ENCODE measurements around the gene C19orf47.

C19orf47 gene, protein sequence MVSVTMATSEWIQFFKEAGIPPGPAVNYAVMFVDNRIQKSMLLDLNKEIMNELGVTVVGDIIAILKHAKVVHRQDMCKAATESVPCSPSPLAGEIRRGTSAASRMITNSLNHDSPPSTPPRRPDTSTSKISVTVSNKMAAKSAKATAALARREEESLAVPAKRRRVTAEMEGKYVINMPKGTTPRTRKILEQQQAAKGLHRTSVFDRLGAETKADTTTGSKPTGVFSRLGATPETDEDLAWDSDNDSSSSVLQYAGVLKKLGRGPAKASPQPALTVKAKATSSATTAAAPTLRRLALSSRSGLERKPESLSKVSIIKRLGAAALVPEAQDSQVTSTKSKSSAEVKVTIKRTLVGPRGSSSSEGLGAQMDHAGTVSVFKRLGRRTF

DNA sequence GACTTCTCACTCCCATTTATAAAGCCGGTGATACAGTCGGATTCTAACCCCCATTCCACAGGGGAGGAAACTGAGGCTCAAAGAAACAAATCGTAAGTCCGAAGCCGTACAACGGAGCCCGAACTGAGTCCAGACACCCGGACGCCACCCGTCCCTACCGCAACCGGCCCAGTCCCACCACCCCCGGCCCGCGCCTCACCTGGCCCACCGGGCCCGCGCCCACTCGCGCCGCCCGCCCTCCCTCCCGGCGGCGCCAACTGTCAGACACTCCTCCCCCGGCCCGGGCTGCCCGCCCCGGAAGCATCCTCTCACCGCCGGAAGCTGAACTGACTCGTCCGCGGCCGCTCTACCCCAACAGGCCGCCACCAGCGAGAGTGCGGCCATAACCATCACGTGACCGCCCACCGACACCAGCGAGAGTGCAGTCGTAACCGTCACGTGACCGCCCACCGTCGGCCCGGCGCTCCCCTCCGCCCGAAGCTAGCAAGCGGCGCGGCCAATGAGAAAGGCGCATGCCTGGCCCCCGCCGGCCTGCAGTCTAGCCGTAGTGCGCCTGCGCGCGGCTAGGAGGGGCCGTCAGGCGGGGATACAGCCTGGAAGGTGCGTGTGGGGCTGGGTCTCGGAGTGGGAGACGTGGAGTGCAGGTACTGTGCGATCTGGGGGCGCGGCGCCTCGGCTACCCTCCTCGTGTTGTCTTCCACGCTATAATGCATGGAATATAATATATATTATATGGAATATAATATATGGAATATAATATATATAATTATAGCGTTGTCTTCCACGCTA, at the start of gene C19orf47, which contains the start of gene PLD3:
Gene C19orf47 (minus strand): TSS at position 273 of the 789 bp plus-strand sequence. CDS start 6,540 bp downstream, outside the sequence.
Gene PLD3 (plus strand): TSS at position 571 of the 789 bp plus-strand sequence. CDS start 17,789 bp downstream, outside the sequence.
- peak within 1 kb of the TSS; percentile 98 for H3K4me3 ChIP-seq (ENCODE audit: low read depth, low read length)
- TF ChIP-seq, protein P1, sequence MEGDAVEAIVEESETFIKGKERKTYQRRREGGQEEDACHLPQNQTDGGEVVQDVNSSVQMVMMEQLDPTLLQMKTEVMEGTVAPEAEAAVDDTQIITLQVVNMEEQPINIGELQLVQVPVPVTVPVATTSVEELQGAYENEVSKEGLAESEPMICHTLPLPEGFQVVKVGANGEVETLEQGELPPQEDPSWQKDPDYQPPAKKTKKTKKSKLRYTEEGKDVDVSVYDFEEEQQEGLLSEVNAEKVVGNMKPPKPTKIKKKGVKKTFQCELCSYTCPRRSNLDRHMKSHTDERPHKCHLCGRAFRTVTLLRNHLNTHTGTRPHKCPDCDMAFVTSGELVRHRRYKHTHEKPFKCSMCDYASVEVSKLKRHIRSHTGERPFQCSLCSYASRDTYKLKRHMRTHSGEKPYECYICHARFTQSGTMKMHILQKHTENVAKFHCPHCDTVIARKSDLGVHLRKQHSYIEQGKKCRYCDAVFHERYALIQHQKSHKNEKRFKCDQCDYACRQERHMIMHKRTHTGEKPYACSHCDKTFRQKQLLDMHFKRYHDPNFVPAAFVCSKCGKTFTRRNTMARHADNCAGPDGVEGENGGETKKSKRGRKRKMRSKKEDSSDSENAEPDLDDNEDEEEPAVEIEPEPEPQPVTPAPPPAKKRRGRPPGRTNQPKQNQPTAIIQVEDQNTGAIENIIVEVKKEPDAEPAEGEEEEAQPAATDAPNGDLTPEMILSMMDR (IDR thresholded peaks at IDR 0.05; ENCODE audit: control insufficient read depth, extremely low read depth, insufficient read depth), result no peak
- peak; percentile 97 for DNase-seq (ENCODE audit: low read depth)

DNA sequence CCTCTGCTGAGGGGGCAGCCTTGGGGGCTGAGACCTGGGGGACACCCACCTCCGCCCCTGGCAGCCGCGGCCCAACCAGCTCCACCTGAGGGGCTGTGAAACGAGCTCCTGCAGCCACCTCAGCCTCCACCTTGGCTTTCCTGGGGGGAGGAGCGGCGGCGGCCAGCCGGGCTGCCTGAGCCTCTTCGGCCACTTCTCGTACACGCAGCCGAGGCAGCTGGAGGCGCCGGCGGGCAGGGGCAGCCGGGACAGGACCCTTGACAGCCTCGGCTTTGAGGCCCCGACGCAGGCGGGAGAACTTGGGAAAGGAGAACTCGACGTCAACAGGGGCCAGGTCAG, 49.3 kb upstream of the C19orf47 start:
- no peak for DNase-seq (ENCODE audit: low read depth)
- TF ChIP-seq, protein P1 (IDR thresholded peaks at IDR 0.05; ENCODE audit: control insufficient read depth, extremely low read depth, insufficient read depth), result no peak
- no peak overlapping the region for H3K4me3 ChIP-seq (ENCODE audit: low read depth, low read length)

DNA sequence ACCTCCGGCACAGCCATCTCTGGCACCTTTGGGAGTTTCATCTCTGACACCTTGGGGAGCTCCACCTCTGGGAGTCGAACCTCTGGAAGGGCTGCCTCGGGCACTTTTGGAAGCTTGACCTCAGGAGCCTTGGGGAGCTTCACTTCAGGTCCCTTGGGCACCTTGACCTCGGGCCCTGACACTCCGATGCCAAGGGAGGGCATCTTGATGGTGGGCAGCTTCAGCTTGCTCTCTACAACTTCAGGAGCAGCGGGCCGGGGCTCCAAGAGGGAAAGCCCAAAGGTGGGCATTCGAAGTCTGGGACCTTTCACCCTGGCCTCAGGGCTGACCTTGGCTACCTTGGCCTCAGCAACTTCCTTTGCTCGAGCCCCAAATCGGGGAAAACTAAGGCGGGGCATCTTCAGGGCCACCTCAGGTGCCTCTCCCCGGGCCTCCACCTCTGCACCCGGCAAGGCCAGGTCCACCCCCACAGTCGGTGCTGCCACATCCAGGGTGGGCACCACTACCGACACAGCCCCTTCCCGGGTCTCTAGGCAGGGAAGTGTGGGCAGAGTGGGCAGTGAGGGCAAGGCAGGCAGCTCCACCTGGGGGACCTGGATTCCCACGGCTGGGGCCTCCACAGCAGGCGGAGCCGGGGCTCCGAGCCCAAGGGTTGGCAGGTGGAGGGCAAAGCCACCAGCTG, 48.8 kb upstream of the C19orf47 start:
- no peak for DNase-seq (ENCODE audit: low read depth)
- TF ChIP-seq, protein P1 (IDR thresholded peaks at IDR 0.05; ENCODE audit: control insufficient read depth, extremely low read depth, insufficient read depth), result no peak

DNA sequence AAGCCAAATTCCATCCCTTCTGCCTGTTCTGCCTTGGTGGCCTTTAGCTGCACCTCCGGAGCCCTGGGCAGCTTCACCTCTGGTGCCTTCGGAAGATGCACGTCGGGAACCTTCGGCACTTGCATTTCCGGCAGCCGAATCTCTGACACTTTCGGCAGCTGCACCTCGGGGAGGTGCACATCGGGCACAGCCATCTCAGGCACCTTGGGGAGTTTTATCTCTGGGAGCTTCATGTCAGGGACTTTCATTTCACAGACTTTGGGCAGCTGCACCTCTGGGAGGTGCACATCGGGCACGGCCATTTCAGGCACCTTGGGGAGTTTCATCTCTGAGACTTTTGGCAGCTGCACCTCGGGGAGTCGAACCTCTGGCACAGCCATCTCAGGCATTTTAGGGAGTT, 47.8 kb upstream of the C19orf47 start:
- H3K4me3 ChIP-seq (ENCODE audit: low read depth, low read length), result no peak overlapping the region
- DNase-seq (ENCODE audit: low read depth), result no peak
- TF ChIP-seq, protein P1 (IDR thresholded peaks at IDR 0.05; ENCODE audit: control insufficient read depth, extremely low read depth, insufficient read depth), result no peak

More for the DNA sequence above, 48.8 kb upstream of the C19orf47 start:
- H3K4me3 ChIP-seq (ENCODE audit: low read depth, low read length), result no peak overlapping the region

DNA sequence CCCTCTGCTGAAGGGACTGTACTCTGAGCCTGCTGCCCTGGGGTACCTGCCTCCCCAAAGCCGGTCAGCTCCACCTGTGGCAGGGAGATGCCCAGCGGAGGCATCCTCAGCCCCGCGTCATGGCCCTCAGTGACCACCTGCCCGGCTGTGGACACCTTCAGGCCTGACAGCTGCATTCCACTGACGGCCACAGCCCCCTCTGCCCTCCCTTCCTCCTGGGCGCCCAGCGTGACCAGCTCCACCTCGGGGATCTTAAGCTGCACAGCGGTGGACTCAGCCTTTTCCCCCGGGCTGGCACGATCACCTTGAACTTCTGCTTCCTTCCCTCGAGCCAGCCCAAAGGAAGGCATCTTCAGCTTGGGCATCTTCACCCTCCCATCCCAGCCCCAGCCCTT, 46.6 kb upstream of the C19orf47 start:
- TF ChIP-seq, protein P1 (IDR thresholded peaks at IDR 0.05; ENCODE audit: control insufficient read depth, extremely low read depth, insufficient read depth), result no peak

DNA sequence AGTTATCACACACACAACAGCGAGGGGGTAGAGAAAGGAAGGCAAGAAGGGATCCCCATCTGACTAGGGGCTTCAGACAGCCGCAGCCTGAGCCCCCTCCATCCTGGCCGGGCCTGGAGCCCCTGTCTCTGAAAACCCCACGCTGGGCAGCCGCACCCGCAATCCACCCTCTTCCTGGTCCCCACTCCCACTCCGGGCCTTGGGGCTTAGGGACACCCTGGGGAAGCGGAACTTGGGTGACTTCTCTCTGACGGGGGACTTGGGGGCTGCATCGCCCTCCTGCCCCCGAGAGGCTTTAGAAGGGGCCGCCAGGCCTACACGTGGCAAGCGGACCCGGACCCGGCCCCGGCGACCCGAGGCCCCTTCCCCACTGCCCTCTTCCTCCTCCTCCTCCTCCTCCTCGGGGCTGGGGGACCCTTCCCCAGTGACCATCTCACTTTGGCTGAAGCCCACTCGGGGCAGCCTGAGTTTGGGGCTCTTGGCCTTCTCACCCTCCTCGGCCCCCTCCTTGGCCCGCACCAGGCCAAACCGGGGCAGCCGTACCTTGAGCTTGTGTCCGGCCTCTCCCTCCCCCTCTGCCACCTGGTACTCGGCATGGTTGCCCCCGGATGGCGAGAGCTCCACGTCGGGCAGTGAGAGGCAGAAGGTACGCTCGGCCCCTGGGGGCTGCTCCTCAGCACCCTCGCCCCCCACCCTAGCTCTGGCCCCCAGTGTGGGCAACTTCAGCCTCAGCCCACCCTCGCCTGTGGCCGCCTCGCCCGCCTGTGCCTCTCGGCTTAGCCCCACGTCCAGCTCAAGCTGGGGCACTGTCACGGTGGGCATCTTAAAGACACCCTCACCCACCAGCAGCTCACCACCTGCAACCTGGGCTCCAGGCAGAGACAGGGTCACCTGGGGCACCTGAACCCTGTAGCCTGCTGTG, 46.0 kb upstream of the C19orf47 start:
- no peak overlapping the region for H3K4me3 ChIP-seq (ENCODE audit: low read depth, low read length)
- TF ChIP-seq, protein P1 (IDR thresholded peaks at IDR 0.05; ENCODE audit: control insufficient read depth, extremely low read depth, insufficient read depth), result no peak
- no peak for DNase-seq (ENCODE audit: low read depth)

More for the DNA sequence above, 46.6 kb upstream of the C19orf47 start:
- no peak overlapping the region for H3K4me3 ChIP-seq (ENCODE audit: low read depth, low read length)
- no peak for DNase-seq (ENCODE audit: low read depth)
